Endothelial cell of umbilical vein (primary cell): ENCODE measurements around the gene LRRC47.

Experiments
- EZH2 ChIP-seq: IDR thresholded peaks from 2 replicates; pipeline ENCODE4 v1.6.1; 2012; ENCODE audit warnings: borderline replicate concordance, low read depth, mild to moderate bottlenecking, moderate library complexity, low read length, inconsistent platforms; ENCODE audit not compliant: severe bottlenecking
- GATA2 ChIP-seq: IDR thresholded peaks from 2 replicates; pipeline ENCODE4 v1.7.0; 2011; ENCODE audit warnings: low read depth, mild to moderate bottlenecking, moderate library complexity, mixed read lengths, low read length; ENCODE audit not compliant: insufficient read length, insufficient read depth
- JUN ChIP-seq: IDR thresholded peaks from 2 replicates; pipeline ENCODE4 v1.6.1; 2011; ENCODE audit warnings: borderline replicate concordance, low read depth; ENCODE audit not compliant: insufficient read length, insufficient read depth
- MAX ChIP-seq: IDR thresholded peaks from 2 replicates; pipeline ENCODE4 v1.6.1; 2011; ENCODE audit not compliant: insufficient read depth, insufficient read length
- MYC ChIP-seq: IDR thresholded peaks from one replicate; pipeline ENCODE4 v1.6.1; 2011; ENCODE audit warnings: mild to moderate bottlenecking, low read depth, low read length
- POLR2A ChIP-seq: IDR thresholded peaks from 2 replicates; pipeline ENCODE4 v1.6.1; 2012; ENCODE audit warnings: low read depth, mild to moderate bottlenecking, control low read depth, low read length
- POLR2AphosphoS5 ChIP-seq: IDR thresholded peaks from 2 replicates; pipeline ENCODE4 v1.6.1; 2012; ENCODE audit warnings: low read depth, mild to moderate bottlenecking, control low read depth, low read length, moderate library complexity; ENCODE audit not compliant: insufficient read depth
- TF ChIP-seq, protein P1 (sequence below), 2 donors: IDR thresholded peaks; 1 replicate in 1 of 2; 2 replicates in 1 of 2; pipeline ENCODE4 v1.5.1; 2011; ENCODE audit warnings: low read length in 2 of 2, mild to moderate bottlenecking in 2 of 2, moderate library complexity in 2 of 2, control low read depth in 1 of 2, inconsistent platforms in 1 of 2, low read depth in 1 of 2; ENCODE audit not compliant: insufficient read depth in 1 of 2; ENCODE audit errors: extremely low read depth in 1 of 2

- TF ChIP-seq, protein P1, sequence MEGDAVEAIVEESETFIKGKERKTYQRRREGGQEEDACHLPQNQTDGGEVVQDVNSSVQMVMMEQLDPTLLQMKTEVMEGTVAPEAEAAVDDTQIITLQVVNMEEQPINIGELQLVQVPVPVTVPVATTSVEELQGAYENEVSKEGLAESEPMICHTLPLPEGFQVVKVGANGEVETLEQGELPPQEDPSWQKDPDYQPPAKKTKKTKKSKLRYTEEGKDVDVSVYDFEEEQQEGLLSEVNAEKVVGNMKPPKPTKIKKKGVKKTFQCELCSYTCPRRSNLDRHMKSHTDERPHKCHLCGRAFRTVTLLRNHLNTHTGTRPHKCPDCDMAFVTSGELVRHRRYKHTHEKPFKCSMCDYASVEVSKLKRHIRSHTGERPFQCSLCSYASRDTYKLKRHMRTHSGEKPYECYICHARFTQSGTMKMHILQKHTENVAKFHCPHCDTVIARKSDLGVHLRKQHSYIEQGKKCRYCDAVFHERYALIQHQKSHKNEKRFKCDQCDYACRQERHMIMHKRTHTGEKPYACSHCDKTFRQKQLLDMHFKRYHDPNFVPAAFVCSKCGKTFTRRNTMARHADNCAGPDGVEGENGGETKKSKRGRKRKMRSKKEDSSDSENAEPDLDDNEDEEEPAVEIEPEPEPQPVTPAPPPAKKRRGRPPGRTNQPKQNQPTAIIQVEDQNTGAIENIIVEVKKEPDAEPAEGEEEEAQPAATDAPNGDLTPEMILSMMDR (IDR thresholded peaks at IDR 0.05; ENCODE audit: extremely low read depth in 1 of 2, insufficient read depth in 1 of 2, low read depth in 1 of 2, low read length in 2 of 2): no peak
- no peak for TF ChIP-seq EZH2
- no peak for TF ChIP-seq MAX
- no peak for TF ChIP-seq POLR2AphosphoS5
- TF ChIP-seq GATA2: no peak
- TF ChIP-seq POLR2A: no peak
- TF ChIP-seq MYC: no peak
- no peak for TF ChIP-seq JUN
Measured at GRCh38 chr1:3789421-3790300, 6.6 kb downstream of the LRRC47 start.
